Measurements from ENCODE around the gene TIGD2.

TIGD2 gene

DNA sequence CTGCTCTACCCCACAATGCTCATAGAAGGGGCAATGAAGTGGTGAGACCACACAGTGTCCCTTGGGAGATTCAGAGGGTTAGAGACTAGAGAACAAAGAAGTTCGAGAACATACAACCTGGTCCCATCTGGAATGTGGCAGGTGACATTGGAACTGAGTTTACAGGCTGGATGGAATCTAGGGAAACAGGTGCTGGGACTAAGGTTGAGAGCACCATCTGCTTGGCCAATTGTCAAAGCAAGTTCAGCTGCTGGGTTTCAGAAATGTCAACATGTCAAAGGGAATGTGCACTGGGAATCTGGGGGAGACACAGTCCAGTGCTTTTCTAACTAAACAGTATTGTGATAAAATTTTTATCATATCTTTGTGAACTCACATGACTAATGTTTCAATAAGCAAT, 38.4 kb upstream of the TIGD2 start:
- no peak for DNase-seq (ENCODE audit: low read depth, low spot score)
- no peak overlapping the region for H3K4me3 ChIP-seq (ENCODE audit: low read depth, low read length)
- TF ChIP-seq, protein P1, sequence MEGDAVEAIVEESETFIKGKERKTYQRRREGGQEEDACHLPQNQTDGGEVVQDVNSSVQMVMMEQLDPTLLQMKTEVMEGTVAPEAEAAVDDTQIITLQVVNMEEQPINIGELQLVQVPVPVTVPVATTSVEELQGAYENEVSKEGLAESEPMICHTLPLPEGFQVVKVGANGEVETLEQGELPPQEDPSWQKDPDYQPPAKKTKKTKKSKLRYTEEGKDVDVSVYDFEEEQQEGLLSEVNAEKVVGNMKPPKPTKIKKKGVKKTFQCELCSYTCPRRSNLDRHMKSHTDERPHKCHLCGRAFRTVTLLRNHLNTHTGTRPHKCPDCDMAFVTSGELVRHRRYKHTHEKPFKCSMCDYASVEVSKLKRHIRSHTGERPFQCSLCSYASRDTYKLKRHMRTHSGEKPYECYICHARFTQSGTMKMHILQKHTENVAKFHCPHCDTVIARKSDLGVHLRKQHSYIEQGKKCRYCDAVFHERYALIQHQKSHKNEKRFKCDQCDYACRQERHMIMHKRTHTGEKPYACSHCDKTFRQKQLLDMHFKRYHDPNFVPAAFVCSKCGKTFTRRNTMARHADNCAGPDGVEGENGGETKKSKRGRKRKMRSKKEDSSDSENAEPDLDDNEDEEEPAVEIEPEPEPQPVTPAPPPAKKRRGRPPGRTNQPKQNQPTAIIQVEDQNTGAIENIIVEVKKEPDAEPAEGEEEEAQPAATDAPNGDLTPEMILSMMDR (IDR thresholded peaks at IDR 0.05; ENCODE audit: insufficient read depth, low read length, missing control alignments) = no peak
- CTCF ChIA-PET = no interaction called here
- POLR2A ChIA-PET = no interaction called here

DNA sequence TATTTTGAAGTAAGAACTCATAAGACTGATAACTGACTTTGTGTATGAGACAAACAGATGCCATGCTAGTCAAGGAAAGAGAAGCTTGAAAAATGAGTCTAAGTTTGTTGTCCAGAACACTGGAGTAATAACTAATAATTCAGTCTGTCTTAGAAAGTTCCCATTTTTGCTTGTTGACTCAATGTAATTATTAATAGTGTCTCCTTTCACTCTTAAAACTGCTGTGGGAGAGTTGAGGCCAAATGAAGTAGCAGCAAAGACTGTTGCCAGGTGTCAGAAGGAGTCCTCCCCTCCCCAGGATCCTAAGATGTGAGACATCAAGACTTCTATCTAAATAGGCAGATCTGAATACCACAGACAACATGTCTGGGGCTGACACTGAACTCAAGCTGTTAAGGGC, 33.6 kb upstream of the TIGD2 start:
- TF ChIP-seq, protein P1 (IDR thresholded peaks at IDR 0.05; ENCODE audit: insufficient read depth, low read length, missing control alignments) = no peak
- POLR2A ChIA-PET = no interaction called here
- CTCF ChIA-PET = no interaction called here
- DNase-seq (ENCODE audit: low read depth, low spot score) = no peak
- no peak overlapping the region for H3K4me3 ChIP-seq (ENCODE audit: low read depth, low read length)

DNA sequence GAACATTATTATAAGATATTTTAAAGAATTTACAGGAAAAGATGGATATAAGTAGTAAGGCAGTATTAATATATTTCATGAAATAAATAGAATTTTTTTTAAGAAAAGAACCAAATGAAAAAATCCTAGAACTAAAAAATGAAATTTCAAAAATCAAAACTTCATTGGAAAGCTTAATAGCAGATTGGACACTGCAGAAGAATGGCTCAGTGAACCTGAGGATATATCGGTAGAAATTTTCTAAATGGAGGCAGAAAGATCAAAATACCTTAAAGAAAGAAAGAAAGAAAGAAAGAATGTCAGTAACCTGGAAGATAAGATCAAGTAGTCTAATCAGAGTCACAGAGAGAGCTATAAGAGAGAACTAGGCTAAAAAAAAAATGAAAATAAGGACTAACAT, 33.0 kb upstream of the TIGD2 start:
- ChIA-PET CTCF (no interaction called here), POLR2A (no interaction called here)
- TF ChIP-seq, protein P1 (IDR thresholded peaks at IDR 0.05; ENCODE audit: insufficient read depth, low read length, missing control alignments) = no peak
- H3K4me3 ChIP-seq (ENCODE audit: low read depth, low read length) = no peak overlapping the region
- DNase-seq (ENCODE audit: low read depth, low spot score) = no peak

DNA sequence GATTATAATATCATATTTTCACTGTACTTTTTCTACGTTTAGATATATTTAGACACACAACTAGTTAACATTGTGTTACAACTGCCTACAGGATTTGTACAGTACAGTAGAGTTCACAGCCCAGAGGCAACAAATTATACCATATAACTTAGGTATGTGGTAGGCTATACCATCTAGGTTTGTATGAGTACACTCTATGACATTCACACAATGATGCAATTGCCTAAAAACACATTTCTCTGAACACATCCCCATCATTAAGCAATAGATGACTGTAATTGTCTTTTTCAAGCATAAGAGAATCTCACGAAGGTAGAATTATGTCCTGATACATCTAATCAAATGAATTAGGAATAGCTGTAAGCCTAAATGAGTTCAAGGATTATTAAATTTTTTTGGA, 12.3 kb upstream of the TIGD2 start:
- TF ChIP-seq, protein P1 (IDR thresholded peaks at IDR 0.05; ENCODE audit: insufficient read depth, low read length, missing control alignments) = no peak
- ChIA-PET CTCF (no interaction called here), POLR2A (no interaction called here)
- H3K4me3 ChIP-seq (ENCODE audit: low read depth, low read length) = no peak overlapping the region
- DNase-seq (ENCODE audit: low read depth, low spot score) = no peak

DNA sequence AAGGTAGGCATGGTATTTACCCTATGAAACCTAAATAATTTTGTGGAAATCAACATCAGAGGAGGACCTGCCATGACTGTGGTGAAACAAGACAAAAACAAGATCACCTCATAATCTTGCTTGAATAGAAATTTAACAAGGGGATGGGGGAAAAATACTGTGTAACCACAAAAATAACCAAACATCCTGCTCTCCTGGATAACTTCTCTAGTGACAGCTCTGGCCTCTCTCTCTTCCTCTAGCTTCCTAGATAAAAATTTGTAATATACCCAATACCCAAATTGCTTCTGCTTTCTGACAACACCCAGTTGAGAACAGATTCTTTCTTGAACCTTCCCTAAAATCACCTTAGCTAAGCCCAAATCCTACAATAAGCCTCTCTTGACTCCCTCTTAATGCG, 11.9 kb upstream of the TIGD2 start:
- POLR2A ChIA-PET = no interaction called here
- TF ChIP-seq, protein P1 (IDR thresholded peaks at IDR 0.05; ENCODE audit: insufficient read depth, low read length, missing control alignments) = no peak
- no peak for DNase-seq (ENCODE audit: low read depth, low spot score)
- CTCF ChIA-PET = no interaction called here
- no peak overlapping the region for H3K4me3 ChIP-seq (ENCODE audit: low read depth, low read length)

- CTCF ChIA-PET = no interaction called here
Observed at GRCh38 chr4:89100853-89101252, 10.5 kb upstream of the TIGD2 start.

More at GRCh38 chr4:89100853-89101252, 10.5 kb upstream of the TIGD2 start:
- H3K4me3 ChIP-seq (ENCODE audit: low read depth, low read length) = no peak overlapping the region
- TF ChIP-seq, protein P1 (IDR thresholded peaks at IDR 0.05; ENCODE audit: insufficient read depth, low read length, missing control alignments) = no peak
- no peak for DNase-seq (ENCODE audit: low read depth, low spot score)
- POLR2A ChIA-PET = no interaction called here

All from AG04449 (cell line).